GM19035 (cell line): ENCODE measurements around the gene ALDOA.
"Not testable (repeated sequence)": the region's sequence is repeated elsewhere in the genome, so short reads cannot be mapped to it uniquely, and the experiment has no call there.

ENCODE experiments used
- ATAC-seq: cut with Tn5 transposase; IDR thresholded peaks from one replicate; pipeline ENCODE4 v1.9.1; 2021; ENCODE audit not compliant: unreplicated experiment

ALDOA gene

DNA sequence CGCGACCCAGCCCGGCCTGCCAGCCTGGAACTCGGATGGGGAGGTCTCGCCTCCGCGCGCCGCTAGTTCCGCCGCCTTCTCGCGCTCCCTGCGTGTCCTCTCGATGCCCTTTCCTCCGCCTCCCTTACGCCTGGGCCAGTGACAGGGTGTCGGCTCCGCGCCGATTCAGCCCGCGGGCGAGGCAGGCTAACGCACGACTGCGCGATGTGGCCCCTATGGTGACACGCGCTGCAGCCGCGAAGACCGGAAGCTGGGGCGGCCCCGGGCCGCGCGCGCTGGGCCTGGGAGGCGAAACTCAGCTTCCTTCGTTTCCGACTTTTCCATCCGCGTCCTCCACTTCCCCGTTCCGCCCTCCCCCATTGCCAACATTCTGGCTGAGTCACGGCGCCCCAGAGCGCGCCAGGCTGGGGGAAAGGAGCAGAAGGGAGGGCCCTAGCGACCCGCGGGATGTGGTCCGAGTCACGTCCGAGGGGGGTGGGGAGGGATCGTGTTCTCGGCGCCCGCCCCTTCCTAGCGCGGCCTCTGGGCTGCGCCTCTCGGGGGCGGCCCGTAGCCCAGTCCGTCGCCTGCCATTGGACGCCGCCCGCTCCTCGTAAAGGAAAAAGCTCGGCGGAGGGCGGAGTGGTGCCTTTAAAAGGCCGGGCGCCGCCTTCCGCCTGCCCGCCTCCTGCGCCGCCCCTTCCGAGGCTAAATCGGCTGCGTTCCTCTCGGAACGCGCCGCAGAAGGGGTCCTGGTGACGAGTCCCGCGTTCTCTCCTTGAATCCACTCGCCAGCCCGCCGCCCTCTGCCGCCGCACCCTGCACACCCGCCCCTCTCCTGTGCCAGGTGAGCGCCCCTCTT lies at the start of gene ALDOA:
TSS of gene ALDOA (plus strand) at position 659 of the 841 bp plus-strand sequence. CDS start 1,138 bp downstream, outside the sequence.
- ATAC-seq, result peak; percentile 79

DNA sequence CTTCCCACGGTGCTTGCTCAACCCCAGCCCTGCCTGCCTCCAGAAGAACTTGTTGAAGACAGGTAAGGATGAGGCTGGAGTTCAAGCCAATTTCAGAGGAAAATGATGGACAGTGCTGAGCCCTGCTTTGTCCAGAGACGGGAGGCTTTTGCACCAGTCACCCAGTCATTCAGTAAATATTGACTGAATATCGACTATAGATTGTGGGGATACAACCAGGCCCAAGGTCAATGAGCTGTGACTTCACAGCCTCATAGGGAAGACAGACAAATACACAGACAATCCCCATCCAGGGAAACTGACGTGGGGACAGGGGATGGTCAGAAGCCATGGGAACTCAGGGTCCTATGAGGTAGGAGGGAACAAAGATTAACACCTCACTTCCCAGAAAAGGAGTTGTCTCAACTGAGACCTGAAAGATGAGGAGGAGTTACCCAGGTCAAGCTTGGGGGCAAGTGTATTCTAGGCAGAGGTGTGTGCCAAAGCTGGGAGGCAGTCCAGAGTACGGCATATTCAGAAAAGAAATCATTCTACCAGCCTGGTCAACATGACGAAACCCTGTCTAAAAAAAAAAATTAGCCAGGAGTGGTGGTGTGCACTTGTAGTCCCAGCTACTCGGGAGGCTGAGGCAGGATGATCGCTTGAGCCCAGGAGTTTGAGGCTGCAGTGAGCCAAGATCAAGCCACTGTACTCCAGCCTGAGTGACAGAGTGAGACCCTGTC lies 48.8 kb upstream of the ALDOA start:
- no peak for ATAC-seq

DNA sequence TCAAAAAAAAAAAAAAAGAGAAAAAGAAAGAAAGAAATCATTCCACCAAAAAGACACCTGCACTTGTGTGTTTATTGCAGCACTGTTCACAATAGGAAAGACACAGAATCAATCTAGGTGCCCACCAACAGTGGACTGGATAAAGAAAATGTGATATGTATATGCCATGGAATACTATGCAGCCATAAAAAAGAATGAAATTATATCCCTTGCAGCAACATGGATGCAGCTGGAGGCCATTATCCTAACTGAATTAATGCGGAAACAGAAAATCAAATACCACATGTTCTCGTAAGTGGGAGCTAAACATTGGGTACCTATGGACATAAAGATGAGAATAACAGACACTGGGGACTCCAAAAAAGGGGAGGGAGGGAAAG lies 48.3 kb upstream of the ALDOA start:
- no peak for ATAC-seq

DNA sequence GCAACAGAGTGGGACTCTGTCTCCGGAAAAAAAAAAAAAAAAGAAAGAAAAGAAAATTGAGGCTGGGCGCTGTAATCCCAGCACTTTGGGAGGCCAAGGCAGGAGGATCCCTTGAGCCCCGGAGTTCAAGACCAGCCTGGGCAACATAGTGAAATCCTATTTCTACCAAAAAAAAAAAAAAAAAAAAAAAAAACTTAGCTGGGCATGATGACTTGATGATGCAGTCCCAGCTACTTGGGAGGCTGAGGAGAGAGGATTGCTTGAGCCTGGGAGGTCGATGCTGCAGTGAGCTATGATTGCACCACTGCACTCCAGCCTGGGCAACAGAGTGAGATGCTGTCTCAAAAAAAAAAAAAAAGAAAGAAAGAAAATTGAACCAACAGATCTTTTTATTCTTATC lies 47.6 kb upstream of the ALDOA start:
- ATAC-seq, result not testable (repeated sequence)

DNA sequence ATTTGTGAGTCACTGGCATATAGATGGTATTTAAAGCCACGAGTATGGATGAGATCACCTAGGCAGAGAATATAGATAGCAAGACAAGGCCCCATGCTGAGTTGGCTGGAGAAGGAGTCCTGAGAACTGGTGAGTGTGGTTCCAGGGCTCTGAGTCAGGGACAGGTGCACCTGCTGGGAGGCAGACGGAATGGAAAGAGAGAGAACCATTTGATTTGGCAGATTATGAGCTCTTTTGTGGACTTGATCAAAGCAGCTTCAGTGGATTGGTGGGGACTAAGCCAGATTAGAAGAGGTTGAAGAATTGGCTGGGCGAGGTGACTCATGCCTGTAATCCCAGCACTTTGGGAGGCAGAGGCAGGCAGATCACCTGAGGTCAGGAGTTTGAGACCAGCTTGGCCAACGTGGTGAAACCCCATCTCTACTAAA lies 46.8 kb upstream of the ALDOA start:
- no peak for ATAC-seq

DNA sequence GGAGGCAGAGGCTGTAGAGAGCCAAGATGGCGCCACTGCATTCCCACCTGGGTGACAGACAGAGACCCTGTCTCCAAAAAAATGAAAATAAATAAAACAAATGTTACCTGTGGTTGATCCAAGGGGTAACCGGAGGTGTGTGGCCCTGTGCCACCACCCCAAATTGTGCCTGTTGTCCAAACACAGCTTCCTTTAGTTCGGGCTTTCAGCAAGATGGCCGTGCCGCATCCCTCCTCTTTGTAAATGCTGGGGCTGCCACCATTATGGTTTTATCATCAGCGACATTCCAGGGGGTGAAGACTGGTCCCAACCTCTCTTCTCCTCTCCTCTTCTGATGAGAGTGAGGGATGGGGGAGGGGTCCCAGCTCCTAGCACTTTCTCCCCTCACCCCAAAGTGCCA lies 42.7 kb upstream of the ALDOA start, which contains the start of gene C16orf92:
TSS of gene C16orf92 (plus strand) at position 312 of the 400 bp plus-strand sequence. CDS start 143 bp downstream, outside the sequence.
- ATAC-seq, result no peak

DNA sequence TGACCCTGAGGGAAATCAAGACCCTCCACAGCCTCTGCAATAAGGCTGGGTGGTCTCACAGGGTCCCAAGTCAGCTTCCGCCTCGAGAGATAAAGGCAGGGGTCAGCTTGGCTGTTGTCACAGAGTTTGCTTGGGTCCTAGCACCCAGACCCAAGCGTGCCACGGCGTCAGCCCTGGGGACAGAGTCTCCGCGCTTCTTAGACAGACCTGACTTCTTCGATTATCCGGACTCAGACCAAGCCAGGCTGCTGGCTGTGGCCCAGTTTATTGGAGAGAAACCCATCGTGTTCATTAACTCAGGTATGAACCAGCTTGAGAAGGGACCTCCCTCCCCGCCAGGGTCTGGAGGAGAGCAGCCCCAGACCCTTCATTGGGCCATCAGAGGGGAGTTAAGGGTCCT lies 42.0 kb upstream of the ALDOA start:
- ATAC-seq, result no peak

DNA sequence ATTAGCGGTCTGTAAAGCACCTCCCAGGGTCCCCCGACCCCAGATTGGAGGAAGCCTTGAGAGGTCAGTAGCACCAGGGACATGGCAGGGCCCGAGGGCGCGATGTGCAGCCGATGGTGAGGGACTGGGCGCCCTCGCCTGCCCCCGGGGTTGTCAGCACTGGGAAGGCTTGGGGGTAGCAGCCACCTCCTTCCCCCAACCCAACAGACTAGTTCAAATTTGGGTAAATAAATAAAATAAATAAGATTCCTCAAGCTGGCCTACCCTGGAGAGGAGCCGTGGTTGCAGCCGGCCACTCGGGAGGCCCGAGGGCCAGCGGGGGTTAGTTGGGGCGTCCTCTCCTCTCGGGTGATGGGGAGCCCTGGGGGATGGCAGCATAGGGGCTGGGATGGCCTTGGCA lies 41.1 kb upstream of the ALDOA start:
- ATAC-seq, result no peak

DNA sequence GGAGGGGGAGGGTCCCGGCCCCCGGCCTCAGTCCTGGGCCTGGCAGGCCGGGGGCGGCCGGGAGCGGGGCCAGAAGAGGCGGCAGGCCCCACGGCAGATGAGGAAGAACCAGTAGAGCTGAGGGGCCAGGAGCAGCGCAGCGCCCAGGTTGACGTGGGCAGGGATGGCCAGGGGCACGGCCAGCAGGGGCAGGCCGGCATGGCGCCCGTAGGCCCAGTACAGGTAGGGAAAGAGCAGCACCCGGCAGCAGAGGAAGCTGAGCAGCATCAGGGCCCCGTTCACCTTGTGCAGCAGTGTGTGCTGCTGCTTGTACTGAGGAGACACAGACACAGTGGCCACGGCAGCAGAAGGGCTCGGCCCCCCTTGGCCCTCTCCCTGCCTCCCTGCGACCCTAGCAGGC lies 40.4 kb upstream of the ALDOA start:
- ATAC-seq, result no peak

DNA sequence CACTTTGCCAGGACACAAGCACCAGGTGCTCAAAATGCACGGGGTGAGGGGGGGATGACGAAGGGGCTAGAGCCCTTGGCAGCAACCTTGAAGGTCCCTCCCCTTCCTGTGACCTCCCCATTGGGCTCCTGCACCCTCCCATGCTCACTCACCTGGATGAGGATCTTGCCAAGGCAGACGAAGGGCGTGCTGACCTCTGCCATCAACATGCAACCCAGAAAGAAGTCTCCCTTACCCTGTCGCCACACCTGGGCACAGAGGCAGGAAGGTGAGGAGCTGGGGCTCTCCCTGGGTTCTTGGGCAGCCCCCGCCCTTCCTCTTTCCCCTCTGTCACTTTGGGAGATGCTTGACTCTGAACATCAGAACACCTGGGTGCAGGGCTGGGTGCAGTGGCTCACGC lies 40.0 kb upstream of the ALDOA start:
- no peak for ATAC-seq

DNA sequence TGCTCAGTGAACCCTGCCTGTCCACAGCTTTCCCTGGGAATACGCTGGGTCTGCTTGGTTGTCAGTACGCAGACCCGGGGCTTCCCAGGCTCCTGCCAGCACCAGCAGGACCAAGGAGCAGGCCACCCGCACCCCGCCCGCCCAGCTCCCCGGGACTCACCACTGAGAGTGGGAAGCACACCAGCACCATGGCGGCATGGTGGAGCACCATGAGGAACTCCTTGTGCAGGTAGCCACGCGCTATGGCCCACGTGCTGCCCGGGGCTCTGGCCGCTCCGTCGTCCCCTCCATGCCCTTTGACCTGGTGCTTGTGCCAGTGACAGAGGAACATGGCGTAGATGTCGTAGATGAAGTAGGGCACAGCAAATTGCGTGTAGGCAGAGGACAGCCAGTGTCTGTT lies 39.1 kb upstream of the ALDOA start:
- ATAC-seq, result no peak

DNA sequence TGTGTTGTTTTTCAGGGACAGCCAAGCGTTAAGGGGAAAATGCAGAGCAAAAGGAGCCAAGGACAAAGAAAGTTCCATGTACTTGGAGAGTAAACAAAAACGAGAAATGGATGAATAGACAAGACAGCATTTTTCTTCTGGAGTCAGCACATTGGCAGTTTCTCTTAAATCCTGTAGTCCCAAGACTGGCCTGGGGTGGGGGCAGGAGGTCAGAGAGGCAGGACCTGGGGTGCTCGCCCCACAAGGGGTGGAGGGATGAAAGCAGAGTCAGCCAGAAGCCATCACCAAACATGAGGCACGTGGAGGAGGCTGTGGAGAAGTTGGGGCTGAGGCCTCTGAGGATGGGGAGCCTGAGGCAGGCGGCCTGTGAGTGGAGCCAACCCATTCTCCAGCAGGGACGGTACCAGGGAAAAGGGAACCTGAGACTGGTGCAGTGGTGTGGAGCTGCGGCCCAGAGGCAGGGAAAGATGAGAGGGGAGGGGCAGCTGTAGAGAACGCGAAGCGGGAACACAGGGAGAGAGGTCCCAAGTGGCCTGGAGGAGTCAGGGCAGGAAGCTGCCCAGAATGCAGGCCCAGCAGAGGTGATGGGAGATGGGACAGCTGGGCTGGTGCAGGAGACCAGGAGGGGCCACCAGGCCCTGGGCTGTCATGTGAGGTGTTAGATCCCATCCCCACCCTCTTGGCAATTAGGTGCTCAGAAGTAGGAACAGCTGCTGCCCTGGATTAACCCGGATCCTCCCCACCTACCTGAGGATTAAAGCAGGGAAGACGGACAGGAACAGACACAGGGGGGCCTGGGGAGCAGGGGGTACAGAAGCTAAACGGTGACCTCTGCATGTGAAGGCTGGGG lies 37.7 kb upstream of the ALDOA start:
- ATAC-seq, result no peak

DNA sequence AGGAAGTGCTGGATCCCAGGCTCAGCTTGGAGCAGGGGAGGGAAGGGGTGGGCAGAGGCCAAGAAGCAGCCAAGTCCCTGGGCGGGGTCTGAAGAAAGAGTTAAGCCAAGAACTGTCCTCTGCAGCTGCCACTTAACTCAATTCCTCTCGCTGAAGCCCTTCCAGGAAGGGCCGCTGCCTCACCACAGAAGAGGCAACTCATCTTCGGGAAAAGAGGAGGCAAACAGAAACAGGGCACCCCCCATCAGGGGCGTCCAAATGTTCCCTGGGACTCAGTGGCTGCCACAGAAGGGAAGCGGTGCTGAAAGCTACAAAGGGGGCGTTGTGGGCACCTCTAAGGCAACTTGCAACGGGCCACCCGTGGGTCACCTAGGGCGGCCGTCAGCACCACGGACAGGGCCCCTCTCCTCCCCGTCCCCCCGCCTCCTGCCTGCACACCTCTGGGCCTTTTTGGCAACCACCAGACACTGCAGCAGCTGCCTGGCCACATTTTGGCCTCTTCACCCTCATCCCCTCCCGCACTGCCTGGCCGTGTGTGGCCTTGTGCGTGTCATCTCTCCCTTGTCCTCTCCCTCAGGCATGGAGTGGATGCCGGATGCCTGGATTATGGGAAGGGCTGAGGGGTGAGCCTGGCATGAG lies 37.0 kb upstream of the ALDOA start:
- ATAC-seq, result no peak

DNA sequence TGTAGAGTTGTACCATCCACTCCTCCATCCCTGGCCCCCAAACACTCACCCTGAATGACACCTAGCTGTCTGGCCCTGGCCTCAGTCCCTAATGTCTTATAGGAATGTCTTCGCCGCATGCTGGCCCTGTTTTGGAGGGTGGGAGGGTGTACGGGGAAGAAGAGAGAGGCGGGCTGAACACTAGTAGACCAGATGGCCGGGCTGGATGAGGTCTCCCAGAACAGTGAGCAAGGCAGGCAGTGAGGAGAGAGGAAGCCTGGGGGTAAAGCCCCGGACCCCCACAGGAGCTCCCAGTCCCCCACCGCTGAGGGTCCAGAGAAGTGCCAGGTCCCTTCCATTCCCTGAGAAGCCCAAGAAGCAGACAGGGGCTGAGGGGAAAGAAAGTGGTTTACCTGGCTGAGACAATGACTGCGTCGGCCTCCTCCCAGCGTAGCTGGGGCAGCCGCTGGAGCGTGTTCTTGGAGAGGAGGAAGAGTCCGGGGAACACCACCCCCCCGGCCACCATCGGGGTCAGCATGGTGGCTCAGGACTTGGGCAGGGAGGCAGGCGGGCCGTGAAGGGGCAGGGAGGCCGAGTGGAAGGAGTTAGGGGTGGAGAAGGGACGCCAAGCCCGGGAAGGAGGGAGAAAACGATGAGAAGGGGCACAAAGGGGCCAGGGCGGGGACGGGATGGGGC lies 35.4 kb upstream of the ALDOA start:
- ATAC-seq, result no peak

DNA sequence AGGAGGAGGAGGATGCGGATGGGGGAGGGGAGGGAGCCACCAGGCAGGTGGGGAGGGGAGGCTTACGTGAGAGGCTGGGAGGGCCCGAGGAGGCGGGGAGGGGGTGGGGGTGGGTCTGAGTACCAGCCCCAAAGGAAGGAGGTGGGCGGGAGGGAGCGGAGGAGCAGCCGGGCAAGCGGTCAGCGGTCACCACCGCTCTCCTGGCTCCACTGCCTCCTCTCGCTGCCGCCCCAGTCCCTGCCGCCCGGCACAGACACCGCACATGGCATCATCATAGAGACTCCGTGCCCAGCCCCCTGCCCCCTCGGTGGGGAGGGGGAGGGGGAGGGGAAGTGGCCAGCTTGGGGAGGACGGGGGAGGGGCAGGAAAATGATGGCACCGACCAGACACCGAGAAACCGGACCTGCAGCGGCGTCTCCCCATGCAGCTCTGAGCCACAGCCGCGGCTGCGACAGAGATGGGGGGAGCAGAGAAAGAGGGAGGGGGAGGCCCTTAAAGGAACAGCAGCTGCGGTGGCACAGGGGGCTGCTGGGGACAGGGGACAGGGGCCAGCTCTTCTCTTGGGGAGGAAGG lies 34.6 kb upstream of the ALDOA start, which contains the start of gene TLCD3B:
TSS of gene TLCD3B (minus strand) at position 431 of the 573 bp plus-strand sequence. CDS start 744 bp downstream, outside the sequence.
- ATAC-seq, result no peak

DNA sequence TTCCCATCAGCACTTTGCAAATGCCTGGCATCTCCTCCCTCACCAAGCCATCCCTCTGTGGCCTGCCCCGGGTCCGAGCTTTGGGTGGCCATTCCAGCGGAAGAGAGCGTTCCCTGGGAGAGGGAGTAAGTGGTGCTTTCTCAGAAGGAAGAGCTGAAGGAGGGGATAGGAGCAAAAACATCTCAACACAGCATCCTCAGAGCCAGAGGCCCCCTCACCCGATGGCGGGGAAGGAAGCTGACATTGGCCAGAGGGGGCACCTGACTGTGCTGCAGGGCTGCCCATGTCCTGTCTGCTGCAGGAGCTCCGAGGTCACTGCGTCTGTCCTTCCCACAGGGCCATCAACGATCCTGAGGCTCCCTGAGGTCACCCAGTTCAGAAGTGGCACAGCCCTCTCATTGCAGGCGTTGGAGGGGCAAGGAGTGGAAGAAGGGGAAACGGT lies 34.1 kb upstream of the ALDOA start:
- no peak for ATAC-seq

DNA sequence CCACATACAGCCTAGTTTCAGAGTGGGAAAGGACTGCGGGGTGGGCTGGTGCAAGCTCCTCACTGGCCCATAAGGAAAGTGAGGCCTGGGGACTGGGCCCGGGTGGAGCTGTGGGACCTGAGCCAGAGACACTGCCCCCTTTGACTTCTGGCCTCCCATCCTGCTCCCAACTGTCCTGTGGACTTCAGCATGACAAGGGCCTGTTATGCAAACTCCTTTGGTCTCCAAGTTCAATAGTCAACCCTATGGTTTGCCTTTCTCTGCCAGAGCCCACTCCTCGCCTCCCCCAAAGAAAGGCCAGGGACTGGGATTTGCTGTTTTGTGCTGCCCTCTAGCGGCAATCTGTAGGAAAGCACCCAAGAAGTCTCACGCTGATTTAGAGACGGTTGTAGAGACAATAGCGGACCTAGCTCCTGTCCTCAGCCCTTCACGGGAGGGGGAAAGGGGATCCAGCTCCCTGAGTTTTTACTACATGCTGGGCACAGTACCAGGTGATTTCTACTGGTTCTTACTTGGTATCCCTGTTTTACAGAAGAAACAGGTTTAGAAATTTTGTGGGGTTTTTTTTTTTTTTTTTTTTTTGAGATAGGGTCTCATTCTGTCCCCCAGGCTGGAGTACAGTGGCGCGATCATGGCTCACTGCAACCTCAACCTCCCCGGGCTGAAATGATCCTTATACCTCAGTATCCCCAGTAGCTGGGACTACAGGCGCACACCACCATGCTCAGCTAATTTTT lies 33.3 kb upstream of the ALDOA start:
- no peak for ATAC-seq

DNA sequence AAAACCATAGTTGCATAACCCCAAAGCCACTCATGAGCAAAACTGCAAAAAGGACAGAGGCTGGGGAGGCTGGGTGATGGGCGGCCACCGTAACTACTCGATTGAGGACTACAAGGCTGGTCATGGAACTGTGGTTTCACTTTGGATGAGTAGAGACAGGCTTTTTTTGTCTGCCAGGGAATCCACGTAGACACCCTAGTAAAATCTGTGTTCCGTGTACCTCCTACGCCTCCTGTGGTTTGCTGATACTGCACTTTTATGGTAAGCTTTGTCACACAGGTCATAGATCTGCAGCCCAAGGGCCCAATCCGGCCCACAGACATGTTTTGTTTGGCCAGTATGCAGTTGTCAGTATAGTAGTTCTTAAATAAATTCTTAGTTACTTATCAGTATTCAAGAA lies 32.3 kb upstream of the ALDOA start:
- ATAC-seq, result no peak

DNA sequence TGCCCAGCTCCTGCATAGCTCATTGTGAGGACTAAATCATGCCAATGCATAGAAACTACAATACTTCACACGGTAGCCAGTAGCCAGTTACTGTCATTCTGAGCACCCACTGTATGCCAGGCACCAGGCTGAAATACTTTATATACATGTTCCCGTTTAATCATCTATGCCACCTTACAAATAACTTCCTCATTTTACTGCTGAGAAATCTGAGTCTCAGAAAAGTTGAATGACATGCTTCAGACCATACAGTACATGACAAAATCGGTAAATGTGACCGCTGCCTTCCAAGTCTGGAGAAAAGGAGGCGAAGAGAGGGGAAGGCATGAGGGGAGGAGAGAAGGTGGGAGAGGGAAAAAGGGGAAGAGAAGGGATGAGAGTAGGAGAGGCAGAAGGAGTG lies 25.3 kb upstream of the ALDOA start:
- no peak for ATAC-seq
